ENCODE measurements around the gene CHP2.

DNA sequence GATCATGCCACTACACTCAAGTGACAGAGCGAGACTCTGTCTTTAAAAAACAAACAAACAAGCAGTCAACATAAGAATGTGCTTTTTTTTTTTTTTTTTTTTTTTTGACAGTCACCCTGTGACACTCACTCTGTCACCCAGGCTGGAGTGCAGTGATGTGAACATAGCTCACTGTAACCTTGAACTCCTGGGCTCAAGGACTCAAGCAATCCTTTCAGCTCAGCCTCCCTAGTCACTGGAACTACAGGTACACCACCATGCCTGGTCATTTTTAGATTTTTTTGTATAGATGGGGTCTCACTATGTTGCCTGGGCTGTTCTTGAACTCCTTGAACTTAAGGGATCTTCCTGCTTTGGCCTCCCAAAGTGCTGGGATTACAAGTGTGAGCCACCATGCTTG, 15.3 kb upstream of the CHP2 start:
- TF ChIP-seq, protein P1, sequence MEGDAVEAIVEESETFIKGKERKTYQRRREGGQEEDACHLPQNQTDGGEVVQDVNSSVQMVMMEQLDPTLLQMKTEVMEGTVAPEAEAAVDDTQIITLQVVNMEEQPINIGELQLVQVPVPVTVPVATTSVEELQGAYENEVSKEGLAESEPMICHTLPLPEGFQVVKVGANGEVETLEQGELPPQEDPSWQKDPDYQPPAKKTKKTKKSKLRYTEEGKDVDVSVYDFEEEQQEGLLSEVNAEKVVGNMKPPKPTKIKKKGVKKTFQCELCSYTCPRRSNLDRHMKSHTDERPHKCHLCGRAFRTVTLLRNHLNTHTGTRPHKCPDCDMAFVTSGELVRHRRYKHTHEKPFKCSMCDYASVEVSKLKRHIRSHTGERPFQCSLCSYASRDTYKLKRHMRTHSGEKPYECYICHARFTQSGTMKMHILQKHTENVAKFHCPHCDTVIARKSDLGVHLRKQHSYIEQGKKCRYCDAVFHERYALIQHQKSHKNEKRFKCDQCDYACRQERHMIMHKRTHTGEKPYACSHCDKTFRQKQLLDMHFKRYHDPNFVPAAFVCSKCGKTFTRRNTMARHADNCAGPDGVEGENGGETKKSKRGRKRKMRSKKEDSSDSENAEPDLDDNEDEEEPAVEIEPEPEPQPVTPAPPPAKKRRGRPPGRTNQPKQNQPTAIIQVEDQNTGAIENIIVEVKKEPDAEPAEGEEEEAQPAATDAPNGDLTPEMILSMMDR (IDR thresholded peaks at IDR 0.05; ENCODE audit: low read depth, low read length), result no peak
- no peak for TF ChIP-seq POLR2A (IDR thresholded peaks at IDR 0.05; ENCODE audit: extremely low read depth, insufficient read length)
- TF ChIP-seq, protein P2, sequence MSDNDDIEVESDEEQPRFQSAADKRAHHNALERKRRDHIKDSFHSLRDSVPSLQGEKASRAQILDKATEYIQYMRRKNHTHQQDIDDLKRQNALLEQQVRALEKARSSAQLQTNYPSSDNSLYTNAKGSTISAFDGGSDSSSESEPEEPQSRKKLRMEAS (IDR thresholded peaks at IDR 0.05; ENCODE audit: low read depth, low read length), result no peak

All from NB4 (cell line).